ENCODE data around the gene POLK.
"Not testable (repeated sequence)": the region's sequence is repeated elsewhere in the genome, so short reads cannot be mapped to it uniquely, and the experiment has no call there.

Gene POLK

GRCh38 chr5:75511435-75512382 is at the start of gene POLK, which contains the start of gene CERT1:
TSS of gene POLK (plus strand) at chr5:75511891.
TSS of gene CERT1 (minus strand) at chr5:75511629. CDS start at chr5:75511207, 422 bp downstream.
- DNase-seq = peak; percentile 99

GRCh38 chr5:75463726-75464125 is 48.0 kb upstream of the POLK start:
- DNase-seq = no peak

- DNase-seq = no peak
These were observed 46.2 kb upstream of the POLK start for GRCh38 chr5:75465480-75465879.

GRCh38 chr5:75466006-75466716 is 45.5 kb upstream of the POLK start:
- DNase-seq = no peak

- DNase-seq = no peak
These were observed 43.1 kb upstream of the POLK start for GRCh38 chr5:75468593-75468992.

GRCh38 chr5:75469017-75469416 is 42.7 kb upstream of the POLK start:
- DNase-seq = no peak

GRCh38 chr5:75471193-75471592 is 40.5 kb upstream of the POLK start:
- no peak for DNase-seq

- DNase-seq = no peak
These were observed 38.7 kb upstream of the POLK start for GRCh38 chr5:75472973-75473372.

- no peak for DNase-seq
These were observed 38.2 kb upstream of the POLK start for GRCh38 chr5:75473463-75473862.

GRCh38 chr5:75475364-75475763 is 36.3 kb upstream of the POLK start:
- no peak for DNase-seq

GRCh38 chr5:75481024-75481423 is 30.7 kb upstream of the POLK start:
- no peak for DNase-seq

GRCh38 chr5:75482482-75482881 is 29.2 kb upstream of the POLK start:
- no peak for DNase-seq

- DNase-seq = no peak
These were observed 27.1 kb upstream of the POLK start for GRCh38 chr5:75484605-75485004.

GRCh38 chr5:75489847-75490246 is 21.8 kb upstream of the POLK start:
- DNase-seq = not testable (repeated sequence)

GRCh38 chr5:75491621-75492020 is 20.1 kb upstream of the POLK start:
- no peak for DNase-seq

- DNase-seq = no peak
These were observed 15.7 kb upstream of the POLK start for GRCh38 chr5:75496026-75496425.

GRCh38 chr5:75498208-75498777 is 13.4 kb upstream of the POLK start:
- DNase-seq = no peak

- DNase-seq = not testable (repeated sequence)
These were observed 12.8 kb upstream of the POLK start for GRCh38 chr5:75498875-75499274.

- not testable (repeated sequence) for DNase-seq
These were observed 6.6 kb upstream of the POLK start for GRCh38 chr5:75505112-75505511.

- DNase-seq = no peak
These were observed 3.9 kb upstream of the POLK start for GRCh38 chr5:75507841-75508240.

- no peak for DNase-seq
These were observed 2.1 kb upstream of the POLK start for GRCh38 chr5:75509546-75509945.

GRCh38 chr5:75509956-75510355 is 1.7 kb upstream of the POLK start:
- DNase-seq = peak; percentile 8

- DNase-seq = no peak
These were observed 1.3 kb upstream of the POLK start for GRCh38 chr5:75510417-75510835.

All from retina (tissue), 1 donor.